NCI-H1694 (cell line): ENCODE measurements around the gene SLC26A1.

Source experiments
- DNase-seq: peaks from one replicate; lab custom pipeline; 2025; lab: John Stamatoyannopoulos, UW

Gene SLC26A1

GRCh38 chr4:1013225-1014073, 20.2 kb upstream of the SLC26A1 start:
- no peak for DNase-seq

GRCh38 chr4:1012034-1012739, 19.0 kb upstream of the SLC26A1 start:
- no peak for DNase-seq

GRCh38 chr4:1011666-1012033, 18.4 kb upstream of the SLC26A1 start:
- no peak for DNase-seq

GRCh38 chr4:1011022-1011665, 17.9 kb upstream of the SLC26A1 start, which contains the start of gene FGFRL1:
FGFRL1 (plus strand) TSS chr4:1011626; CDS start chr4:1012486, 860 bp downstream.
- DNase-seq: no peak

GRCh38 chr4:1010395-1011021, 17.3 kb upstream of the SLC26A1 start:
- DNase-seq: no peak

GRCh38 chr4:1009542-1010394, 16.6 kb upstream of the SLC26A1 start:
- no peak for DNase-seq

GRCh38 chr4:1008840-1009541, 15.8 kb upstream of the SLC26A1 start:
- DNase-seq: no peak

- no peak for DNase-seq
Measured at GRCh38 chr4:1006856-1007255, 13.7 kb upstream of the SLC26A1 start.

GRCh38 chr4:1004557-1005485, 11.6 kb upstream of the SLC26A1 start:
- DNase-seq: no peak

- no peak for DNase-seq
Measured at GRCh38 chr4:1004071-1004418, 10.8 kb upstream of the SLC26A1 start.

- DNase-seq: no peak
Measured at GRCh38 chr4:1003271-1004070, 10.3 kb upstream of the SLC26A1 start.

GRCh38 chr4:1002631-1003251, 9.5 kb upstream of the SLC26A1 start:
- no peak for DNase-seq

- no peak for DNase-seq
Measured at GRCh38 chr4:1002131-1002630, 9.0 kb upstream of the SLC26A1 start.

- DNase-seq: no peak
Measured at GRCh38 chr4:1001561-1002130, 8.4 kb upstream of the SLC26A1 start.

- no peak for DNase-seq
Measured at GRCh38 chr4:1000686-1001260, 7.6 kb upstream of the SLC26A1 start.

- DNase-seq: no peak
Measured at GRCh38 chr4:999882-1000425, 6.8 kb upstream of the SLC26A1 start.

- DNase-seq: peak; percentile 31
Measured at GRCh38 chr4:999240-999863, 6.1 kb upstream of the SLC26A1 start.
